ENCODE data around the gene LRRC59.
A peak's percentile ranks its signal among the peaks of the same experiment; 100 is the strongest.

Gene LRRC59

GRCh38 chr17:50386510-50386909 is 10.8 kb downstream of the LRRC59 start:
- DNase-seq (ENCODE audit: low read depth in 2 of 2): no peak

- no peak for DNase-seq (ENCODE audit: low read depth in 2 of 2)
Observed at GRCh38 chr17:50382931-50383330, 14.4 kb downstream of the LRRC59 start.

DNA sequence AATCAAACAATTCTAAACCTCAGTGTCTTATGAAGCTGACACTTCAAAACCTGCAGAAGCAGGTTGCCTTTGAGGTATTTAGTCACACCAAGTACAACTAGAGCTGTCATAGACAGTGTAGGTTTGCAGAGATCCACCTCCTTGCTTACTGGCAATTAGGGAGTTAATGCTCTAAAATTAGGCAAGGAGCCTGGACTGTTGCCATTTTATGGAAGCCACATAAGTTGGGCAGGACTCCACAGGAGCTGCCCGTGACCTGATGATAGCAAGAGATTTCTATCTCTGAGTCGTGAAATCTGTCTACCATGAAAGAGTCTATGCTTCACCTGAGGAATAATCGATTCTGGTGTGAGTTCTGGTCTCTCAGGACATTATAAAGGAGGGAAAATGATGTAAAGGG is 15.4 kb downstream of the LRRC59 start:
- DNase-seq (ENCODE audit: low read depth in 2 of 2): no peak

- DNase-seq (ENCODE audit: low read depth in 2 of 2): no peak
Observed at GRCh38 chr17:50381260-50381815, 16.0 kb downstream of the LRRC59 start.

GRCh38 chr17:50380369-50381259 is 16.7 kb downstream of the LRRC59 start:
- DNase-seq (ENCODE audit: low read depth in 2 of 2): no peak

DNA sequence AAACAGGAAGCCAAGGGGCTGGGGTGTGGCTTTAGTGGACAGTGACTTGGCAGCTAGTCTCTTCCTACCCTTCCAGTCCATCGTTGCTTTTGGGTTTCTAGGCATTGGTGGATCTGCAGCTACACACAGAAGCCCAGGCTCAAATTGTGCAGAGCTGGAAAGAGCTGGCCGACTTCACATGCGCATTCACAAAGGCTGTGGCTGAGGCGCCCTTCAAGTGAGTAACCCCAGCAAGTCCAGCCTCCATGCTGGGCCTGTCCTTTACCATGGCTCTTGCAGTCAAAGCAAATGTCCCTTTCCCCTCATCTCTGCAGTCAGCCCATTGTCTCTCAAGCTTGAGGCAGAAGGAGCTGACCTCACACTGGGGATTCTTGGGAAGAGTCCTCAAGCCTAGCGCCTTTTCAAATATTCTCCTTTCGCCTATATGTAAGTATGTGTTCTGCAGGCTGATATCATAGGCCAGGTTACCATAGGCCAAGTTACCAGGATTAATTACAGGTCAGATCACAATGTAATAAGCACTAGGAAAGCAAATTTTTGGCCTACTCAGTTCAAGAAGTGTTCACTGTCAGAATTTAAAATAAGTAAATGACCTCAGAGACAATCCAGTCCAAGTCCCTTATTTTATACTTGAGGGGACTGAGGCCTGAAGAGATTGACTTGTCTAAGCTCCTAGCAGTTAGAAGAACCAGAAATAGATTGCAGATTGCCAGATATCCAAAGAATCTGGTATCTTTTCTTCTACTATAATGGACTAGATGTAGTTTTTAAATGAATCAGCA is 17.8 kb downstream of the LRRC59 start:
- DNase-seq (ENCODE audit: low read depth in 2 of 2): no peak

DNA sequence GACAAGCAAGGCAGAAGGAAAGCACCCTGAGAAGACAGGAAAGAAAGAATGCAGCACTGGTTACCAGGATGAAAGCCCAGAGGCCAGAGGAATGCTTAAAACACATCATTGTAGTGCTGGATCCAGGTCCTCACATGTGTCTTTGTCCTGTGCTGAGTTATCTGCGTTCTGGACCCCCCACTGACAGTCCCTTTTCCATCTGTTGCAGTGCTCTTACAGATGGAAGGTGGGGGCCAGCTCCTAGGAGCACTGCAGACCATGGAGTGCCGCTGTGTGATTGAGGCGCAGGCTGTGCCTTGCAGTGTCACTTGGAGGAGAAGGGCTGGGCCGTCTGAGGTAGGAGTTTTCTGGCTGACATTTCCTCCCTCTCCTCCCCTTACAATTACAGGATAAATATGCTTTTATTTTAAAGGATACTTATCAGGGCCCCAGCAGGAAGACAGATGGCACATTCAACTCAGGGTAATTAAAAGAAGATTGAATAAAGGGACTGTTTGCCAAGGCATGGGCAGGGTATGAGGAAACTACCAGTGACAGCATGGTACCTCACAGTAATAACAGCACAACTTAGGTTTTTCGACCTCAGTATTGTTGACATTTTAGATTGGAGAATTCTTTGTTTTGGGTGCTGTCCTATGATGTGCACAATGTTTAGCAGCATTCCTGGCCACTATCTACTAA is 21.3 kb downstream of the LRRC59 start:
- DNase-seq (ENCODE audit: low read depth in 2 of 2): no peak

GRCh38 chr17:50373705-50374104 is 23.6 kb downstream of the LRRC59 start:
- DNase-seq (ENCODE audit: low read depth in 2 of 2): no peak

GRCh38 chr17:50372758-50373556 is 24.4 kb downstream of the LRRC59 start, which contains the start of the genes EME1 and MRPL27:
EME1 (plus strand) TSS chr17:50373229; CDS start chr17:50375209, 1,980 bp downstream.
MRPL27 (minus strand) TSS chr17:50373184; CDS start chr17:50373170, 14 bp downstream.
- DNase-seq (ENCODE audit: low read depth in 2 of 2): peak; percentile 67 to 69

- DNase-seq (ENCODE audit: low read depth in 2 of 2): no peak
Observed at GRCh38 chr17:50372222-50372757, 25.0 kb downstream of the LRRC59 start.

GRCh38 chr17:50371526-50371925 is 25.8 kb downstream of the LRRC59 start:
- DNase-seq (ENCODE audit: low read depth in 2 of 2): no peak

DNA sequence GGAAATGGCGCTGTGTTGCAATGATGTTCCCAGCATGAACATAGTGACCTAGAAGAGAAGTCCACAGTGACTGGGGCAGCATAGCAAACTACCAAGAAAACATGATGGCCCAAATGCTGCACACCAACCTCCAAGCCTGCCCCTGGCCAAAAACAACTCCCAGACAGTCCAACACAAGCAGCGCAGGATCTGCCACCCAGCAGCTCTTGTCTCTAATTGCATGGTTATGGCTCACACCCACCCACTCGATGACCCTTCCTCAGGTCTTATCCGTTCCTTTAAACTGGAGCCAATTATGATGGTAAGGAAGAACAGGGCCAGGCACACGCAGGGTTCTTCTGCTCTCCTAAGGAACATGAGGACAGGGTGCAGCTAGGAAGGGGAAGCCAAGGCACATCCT is 27.3 kb downstream of the LRRC59 start:
- no peak for DNase-seq (ENCODE audit: low read depth in 2 of 2)

GRCh38 chr17:50367401-50367800 is 29.9 kb downstream of the LRRC59 start:
- no peak for DNase-seq (ENCODE audit: low read depth in 2 of 2)

DNA sequence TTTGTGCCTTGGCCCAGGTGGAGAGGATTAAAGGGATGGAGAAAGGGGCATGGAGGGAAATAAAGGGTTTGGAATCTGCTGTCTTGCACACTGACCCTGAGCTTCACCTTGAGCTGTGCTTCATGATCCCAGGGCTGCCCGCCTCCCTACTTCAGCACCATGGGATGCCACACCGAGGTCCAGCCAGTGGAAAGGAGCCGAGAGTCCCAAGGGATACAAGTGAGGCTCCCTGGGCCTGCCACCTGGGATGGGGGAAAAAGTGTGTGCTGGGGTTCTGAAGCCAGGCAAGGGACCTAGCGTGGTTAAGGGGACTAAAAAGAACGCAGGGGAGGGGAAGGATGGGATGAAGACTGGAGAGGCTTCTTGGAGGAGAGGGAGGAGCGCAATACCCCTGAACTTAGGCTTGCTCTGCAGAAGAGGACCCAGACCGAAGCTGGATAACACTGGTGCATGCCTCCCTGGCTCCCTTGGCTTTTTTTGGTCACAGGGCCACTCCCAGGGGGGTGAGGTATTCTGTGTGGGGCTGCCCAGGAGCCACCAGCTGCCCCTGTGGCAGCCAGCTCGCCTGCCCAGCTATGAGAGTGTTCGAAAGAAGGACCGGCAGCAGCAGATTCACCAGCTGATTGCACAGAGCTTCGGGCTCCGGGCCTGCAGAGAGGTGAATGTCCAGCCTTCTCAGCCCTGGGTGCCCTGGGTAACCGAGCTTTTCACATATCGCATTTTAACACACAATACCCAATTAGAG is 31.5 kb downstream of the LRRC59 start:
- no peak for DNase-seq (ENCODE audit: low read depth in 2 of 2)

DNA sequence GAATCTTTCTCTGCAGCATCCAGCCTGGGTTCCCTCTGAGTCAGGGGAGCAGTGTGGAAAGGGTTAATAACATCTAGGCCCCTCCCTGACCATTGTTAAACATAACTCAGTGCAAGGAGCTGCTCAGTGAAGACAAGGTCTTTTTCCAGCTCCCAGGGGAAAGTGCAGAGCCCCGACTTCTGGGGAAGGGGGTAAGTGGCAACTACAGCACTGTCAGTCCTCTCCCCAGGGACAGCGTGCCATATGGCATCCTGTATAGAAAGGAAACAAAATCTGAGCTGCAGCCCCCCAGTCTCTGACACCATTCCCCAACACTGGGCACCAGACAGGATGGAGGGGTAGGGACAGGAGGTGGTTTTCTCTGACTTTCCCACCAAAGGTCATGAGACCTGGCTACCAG is 32.2 kb downstream of the LRRC59 start:
- DNase-seq (ENCODE audit: low read depth in 2 of 2): no peak

- no peak for DNase-seq (ENCODE audit: low read depth in 2 of 2)
Observed at GRCh38 chr17:50364715-50365114, 32.6 kb downstream of the LRRC59 start.

GRCh38 chr17:50364061-50364458 is 33.3 kb downstream of the LRRC59 start:
- DNase-seq (ENCODE audit: low read depth in 2 of 2): no peak

DNA sequence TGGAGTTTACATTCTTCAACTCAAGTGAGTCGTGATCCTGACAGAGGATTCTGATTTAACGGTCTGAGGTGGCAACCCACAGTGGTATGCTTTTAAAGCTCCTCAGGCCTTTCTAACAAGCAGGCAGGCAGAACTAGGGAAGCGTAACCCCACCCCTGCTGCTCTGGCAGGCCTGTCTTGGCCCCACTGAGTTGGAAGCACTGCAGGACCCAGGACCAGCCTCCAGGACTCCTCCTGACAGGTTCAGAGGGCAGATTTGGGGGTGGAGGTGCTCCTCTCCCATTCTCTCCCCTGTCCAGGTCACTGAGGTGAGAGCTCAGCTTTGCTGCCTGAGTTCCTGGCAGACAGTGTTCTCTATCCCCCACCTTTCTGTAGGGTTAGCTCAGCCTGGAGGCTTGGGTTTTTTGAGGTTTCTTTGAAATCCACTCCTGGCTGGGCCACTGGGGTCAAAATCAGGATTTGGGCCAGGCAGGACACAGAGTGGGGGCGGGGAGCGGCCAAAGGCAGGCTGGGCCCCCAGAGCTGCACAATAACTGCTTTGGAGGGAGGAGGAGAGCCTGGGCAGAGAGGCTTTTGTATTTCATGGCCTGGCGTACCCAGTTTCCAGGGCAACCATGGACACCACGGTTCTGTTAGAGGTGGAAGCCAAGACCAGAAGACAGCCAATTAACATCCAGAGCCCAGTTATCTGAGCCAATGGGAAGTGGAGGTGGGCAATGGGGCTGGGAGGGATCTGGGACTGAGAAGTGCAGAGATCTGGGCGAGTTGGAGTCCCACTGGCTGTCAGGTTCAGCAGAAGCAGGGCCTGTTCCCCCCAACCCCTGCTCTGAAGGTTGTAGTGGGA is 33.9 kb downstream of the LRRC59 start:
- no peak for DNase-seq (ENCODE audit: low read depth in 2 of 2)

- no peak for DNase-seq (ENCODE audit: low read depth in 2 of 2)
Observed at GRCh38 chr17:50362661-50363060, 34.7 kb downstream of the LRRC59 start.
